ENCODE data around the gene SETD4. TPM values are rescaled to one million over a fixed set of nuclear protein-coding genes. Genes with fewer than 3 reads are reported as not detected.

The SETD4 gene
- total and polyA plus RNA-seq, 7 donors = 4.8 to 19.9 (median 14.3) TPM

GRCh38 chr21:36045993-36046392, 14.3 kb downstream of the SETD4 start:
- H3K27ac ChIP-seq = no peak overlapping the region
- TF ChIP-seq EP300 (IDR thresholded peaks at IDR 0.05) (no peak), CTCF (IDR thresholded peaks at IDR 0.05) (no peak), POLR2AphosphoS5 (IDR thresholded peaks at IDR 0.05) (no peak), POLR2A (IDR thresholded peaks at IDR 0.05) (no peak)
- no peaks in the 10 kb centered on the region for H3K9me3 ChIP-seq
- WGBS, 2 donors = 78 to 85% methylated on average over 1 of the region's 1 CpG
- peaks cover 15 to 99% (median 48%) of the 10 kb centered on the region in 4 donors for H3K36me3 ChIP-seq
- no peak overlapping the region for H3K4me3 ChIP-seq
- H3K4me1 ChIP-seq = no peaks in the 10 kb centered on the region
- no peak for DNase-seq
- no peaks in the 10 kb centered on the region for H3K27me3 ChIP-seq
- intact Hi-C loops (cut with DNase I) = no loop called here

DNA sequence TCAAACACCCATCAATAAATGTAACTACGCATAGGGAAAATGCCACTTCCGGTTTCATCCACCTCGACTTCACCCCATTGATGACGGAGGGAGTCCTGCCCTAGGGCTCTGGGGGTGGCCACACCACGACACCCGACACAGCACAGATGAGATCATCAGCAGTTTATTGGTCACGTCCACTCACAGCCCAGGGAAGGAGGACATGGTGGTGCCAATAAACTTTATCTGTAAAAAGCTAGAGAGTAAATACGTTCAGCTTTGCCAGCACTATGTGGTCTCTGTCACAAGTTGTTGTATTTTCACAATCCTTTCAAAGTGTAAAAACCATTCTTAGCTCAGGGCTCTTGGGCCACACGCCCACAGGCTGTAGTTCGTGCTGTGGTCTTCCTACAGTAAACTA, 16.3 kb downstream of the SETD4 start:
- 70 to 81% methylated on average over 10 of the region's 10 CpGs for WGBS, 2 donors
- H3K9me3 ChIP-seq = no peaks in the 10 kb centered on the region
- H3K4me1 ChIP-seq = no peaks in the 10 kb centered on the region
- intact Hi-C loops (cut with DNase I) = no loop called here
- H3K36me3 ChIP-seq = peaks cover 21 to 94% (median 47%) of the 10 kb centered on the region in 4 donors
- H3K27me3 ChIP-seq = no peaks in the 10 kb centered on the region
- DNase-seq = no peak
- no peak overlapping the region for H3K27ac ChIP-seq
- no peak overlapping the region for H3K4me3 ChIP-seq
- no peak for TF ChIP-seq POLR2A (IDR thresholded peaks at IDR 0.05)
- TF ChIP-seq EP300 (IDR thresholded peaks at IDR 0.05) = no peak
- no peak for TF ChIP-seq POLR2AphosphoS5 (IDR thresholded peaks at IDR 0.05)
- no peak for TF ChIP-seq CTCF (IDR thresholded peaks at IDR 0.05)

- peaks cover 21 to 93% (median 45%) of the 10 kb centered on the region in 4 donors for H3K36me3 ChIP-seq
These were observed 18.4 kb downstream of the SETD4 start for GRCh38 chr21:36041910-36042309.

GRCh38 chr21:36040389-36040788, 19.9 kb downstream of the SETD4 start:
- Histone ChIP-seq H3K4me3 (no peak overlapping the region), H3K9me3 (no peaks in the 10 kb centered on the region), H3K27ac (no peak overlapping the region), H3K27me3 (no peaks in the 10 kb centered on the region), H3K4me1 (no peaks in the 10 kb centered on the region), H3K36me3 (peaks cover 18 to 93% (median 33%) of the 10 kb centered on the region in 4 donors)
- DNase-seq = no peak
- intact Hi-C loops (cut with DNase I) = no loop called here
- TF ChIP-seq EP300 (IDR thresholded peaks at IDR 0.05) = no peak
- no peak for TF ChIP-seq POLR2A (IDR thresholded peaks at IDR 0.05)
- TF ChIP-seq POLR2AphosphoS5 (IDR thresholded peaks at IDR 0.05) = no peak
- no peak for TF ChIP-seq CTCF (IDR thresholded peaks at IDR 0.05)
- 90 to 92% methylated on average over 2 of the region's 2 CpGs for WGBS, 2 donors

More at GRCh38 chr21:36041910-36042309, 18.4 kb downstream of the SETD4 start:
- Histone ChIP-seq H3K4me1 (no peaks in the 10 kb centered on the region), H3K27me3 (no peaks in the 10 kb centered on the region), H3K27ac (no peak overlapping the region), H3K4me3 (no peak overlapping the region), H3K9me3 (no peaks in the 10 kb centered on the region)
- no peak for DNase-seq
- WGBS, 2 donors = 92 to 93% methylated on average over 1 of the region's 1 CpG
- TF ChIP-seq EP300 (IDR thresholded peaks at IDR 0.05) (no peak), POLR2A (IDR thresholded peaks at IDR 0.05) (no peak), CTCF (IDR thresholded peaks at IDR 0.05) (no peak), POLR2AphosphoS5 (IDR thresholded peaks at IDR 0.05) (no peak)
- intact Hi-C loops (cut with DNase I) = no loop called here

- 93 to 95% methylated on average over 6 of the region's 6 CpGs for WGBS, 2 donors
- no peak for DNase-seq
- H3K36me3 ChIP-seq = peaks cover 13 to 93% (median 29%) of the 10 kb centered on the region in 4 donors
- no peaks in the 10 kb centered on the region for H3K4me1 ChIP-seq
- intact Hi-C loops (cut with DNase I) = no loop called here
- no peaks in the 10 kb centered on the region for H3K27me3 ChIP-seq
- no peak overlapping the region for H3K27ac ChIP-seq
- no peaks in the 10 kb centered on the region for H3K9me3 ChIP-seq
- H3K4me3 ChIP-seq = no peak overlapping the region
- TF ChIP-seq POLR2A (IDR thresholded peaks at IDR 0.05) = no peak
- TF ChIP-seq POLR2AphosphoS5 (IDR thresholded peaks at IDR 0.05) = no peak
- no peak for TF ChIP-seq EP300 (IDR thresholded peaks at IDR 0.05)
- TF ChIP-seq CTCF (IDR thresholded peaks at IDR 0.05) = no peak
These were observed 20.5 kb downstream of the SETD4 start for GRCh38 chr21:36039861-36040260.
